HG02571 (cell line): ENCODE measurements around the gene ARHGEF4.

Experiments used
- ATAC-seq: cut with Tn5 transposase; IDR thresholded peaks from one replicate; pipeline ENCODE4 v1.9.1; 2021; ENCODE audit warnings: mild to moderate bottlenecking, moderate library complexity; ENCODE audit not compliant: unreplicated experiment

Gene ARHGEF4

DNA sequence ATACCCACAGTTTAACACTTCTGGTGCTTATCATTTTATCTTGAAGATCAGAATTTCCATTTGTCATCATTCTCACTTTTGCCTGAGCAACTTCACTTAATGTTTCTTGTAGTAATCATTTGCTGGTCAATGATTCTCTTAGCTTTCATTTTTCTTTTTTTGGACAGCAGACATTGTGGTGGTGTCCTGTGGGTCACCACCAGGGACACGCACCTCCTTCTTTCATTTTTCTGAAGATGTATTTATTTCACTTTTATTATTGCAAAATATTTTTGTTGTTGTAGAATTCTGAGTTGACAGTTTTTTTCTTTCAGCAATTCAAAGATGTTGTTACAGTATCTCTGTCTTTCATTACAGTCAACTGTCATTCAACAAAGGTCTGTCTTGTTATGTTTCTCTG is 172.3 kb downstream of the ARHGEF4 start:
- ATAC-seq, result no peak

DNA sequence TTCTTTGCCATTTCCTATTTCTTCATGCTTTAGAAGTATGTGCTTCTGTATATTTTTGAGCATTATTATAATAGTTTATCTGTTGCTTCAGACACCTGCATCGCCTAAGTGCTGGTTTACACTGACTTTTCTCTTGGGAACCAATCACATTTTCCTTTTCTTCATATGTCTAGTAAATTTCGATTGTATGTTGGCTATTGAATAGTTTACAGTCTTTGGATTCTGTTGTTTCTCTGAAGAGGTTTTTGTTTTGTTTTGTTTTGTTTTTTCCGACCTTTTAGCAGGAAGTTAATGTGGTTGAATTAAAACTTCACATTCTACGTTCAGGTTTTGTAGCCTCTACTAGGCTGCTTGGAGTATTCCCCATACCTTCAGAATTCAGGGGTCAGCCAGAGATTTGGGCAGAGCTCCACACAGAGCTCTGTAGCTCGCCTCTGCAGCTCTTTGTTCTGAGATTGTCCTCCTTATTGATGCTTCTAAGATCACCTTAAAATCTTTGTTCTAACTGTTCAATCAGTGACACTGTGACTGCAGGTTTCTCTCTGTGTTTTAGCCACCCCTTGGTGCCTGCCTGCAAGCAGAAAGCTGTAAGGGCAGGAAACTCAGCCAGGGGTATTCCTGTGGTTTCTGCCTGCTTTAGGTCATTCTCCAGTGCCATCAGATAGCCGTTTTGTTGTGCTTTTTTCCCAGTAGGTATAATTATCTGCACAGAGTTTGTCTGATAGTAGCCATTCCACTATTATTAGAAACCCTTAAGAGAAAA is 173.2 kb downstream of the ARHGEF4 start:
- no peak for ATAC-seq

DNA sequence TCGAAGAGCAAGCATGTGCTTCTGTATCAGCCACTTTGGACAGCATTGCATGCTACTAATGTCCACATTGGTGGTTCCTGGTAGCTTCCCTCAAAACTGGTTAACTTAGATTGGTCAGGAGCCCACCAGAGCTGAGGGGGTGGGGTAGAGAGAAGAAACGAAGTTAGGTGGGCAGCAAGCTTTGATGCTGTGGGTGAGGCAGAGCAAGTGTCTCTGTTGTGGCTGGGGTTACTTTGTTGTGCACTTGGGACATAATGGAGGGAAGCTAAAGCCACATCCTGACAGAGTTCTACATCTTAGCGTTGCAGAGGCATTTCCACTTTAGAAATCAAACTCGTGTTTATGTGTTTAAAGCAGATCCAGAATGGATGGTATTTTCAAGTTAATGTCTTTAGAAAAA is 173.9 kb downstream of the ARHGEF4 start:
- ATAC-seq, result no peak

DNA sequence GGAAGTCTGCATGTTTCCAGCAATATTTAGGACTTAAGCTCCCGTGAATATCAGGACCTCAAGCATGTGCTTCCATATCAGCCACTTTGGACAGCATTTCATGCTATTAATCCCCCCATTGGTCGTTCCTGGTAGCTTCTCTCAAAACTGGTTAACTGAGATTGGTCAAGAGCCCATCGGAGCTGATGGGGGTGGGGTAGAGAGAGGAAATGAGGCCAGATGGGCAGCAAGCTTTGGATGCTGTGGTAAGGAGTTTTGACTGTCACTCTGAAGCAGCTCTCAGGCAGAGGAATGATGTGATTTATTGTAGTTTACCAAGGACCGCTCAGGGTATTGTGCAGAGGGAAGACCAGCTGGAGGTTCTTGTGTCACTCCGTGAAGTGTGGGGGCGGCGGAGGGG is 174.8 kb downstream of the ARHGEF4 start:
- no peak for ATAC-seq

DNA sequence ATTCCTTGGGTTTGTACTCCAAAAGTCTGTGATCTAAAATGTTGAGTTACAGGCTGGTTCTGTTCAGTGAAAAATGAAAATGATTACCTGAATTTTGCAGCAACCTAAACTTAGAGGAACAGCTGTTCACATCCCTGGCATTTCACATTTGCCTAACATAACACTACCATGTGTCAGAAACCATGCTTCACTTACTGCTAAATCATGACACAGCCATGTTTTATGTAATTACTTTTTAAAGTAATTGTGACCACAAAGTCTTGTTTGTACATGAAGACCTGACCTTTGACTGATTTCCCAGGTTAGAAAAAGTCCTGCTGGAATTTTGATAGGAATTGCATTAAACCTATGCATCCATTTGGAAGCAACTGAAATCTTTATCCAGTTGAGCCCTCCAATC is 177.4 kb downstream of the ARHGEF4 start:
- ATAC-seq, result no peak

DNA sequence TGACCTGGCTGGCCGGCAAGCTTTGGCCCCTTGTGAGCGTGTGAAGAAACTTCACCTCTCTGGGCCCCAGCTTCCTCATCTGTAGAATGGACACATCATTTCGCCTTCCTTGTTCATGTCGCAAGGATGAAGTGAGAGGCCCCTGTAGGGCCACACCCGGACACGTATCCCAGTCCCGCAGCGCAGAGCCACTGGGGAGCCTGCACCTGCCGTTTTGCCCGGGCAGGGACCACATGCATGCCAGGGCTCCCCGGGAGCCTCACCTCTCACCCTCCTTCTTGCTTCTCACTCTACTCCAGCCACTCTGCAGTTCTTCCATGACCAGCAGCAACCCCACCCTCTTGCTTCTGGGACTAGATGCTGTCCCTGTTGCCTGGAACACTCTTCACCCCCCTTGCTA is 179.1 kb downstream of the ARHGEF4 start:
- ATAC-seq, result no peak

DNA sequence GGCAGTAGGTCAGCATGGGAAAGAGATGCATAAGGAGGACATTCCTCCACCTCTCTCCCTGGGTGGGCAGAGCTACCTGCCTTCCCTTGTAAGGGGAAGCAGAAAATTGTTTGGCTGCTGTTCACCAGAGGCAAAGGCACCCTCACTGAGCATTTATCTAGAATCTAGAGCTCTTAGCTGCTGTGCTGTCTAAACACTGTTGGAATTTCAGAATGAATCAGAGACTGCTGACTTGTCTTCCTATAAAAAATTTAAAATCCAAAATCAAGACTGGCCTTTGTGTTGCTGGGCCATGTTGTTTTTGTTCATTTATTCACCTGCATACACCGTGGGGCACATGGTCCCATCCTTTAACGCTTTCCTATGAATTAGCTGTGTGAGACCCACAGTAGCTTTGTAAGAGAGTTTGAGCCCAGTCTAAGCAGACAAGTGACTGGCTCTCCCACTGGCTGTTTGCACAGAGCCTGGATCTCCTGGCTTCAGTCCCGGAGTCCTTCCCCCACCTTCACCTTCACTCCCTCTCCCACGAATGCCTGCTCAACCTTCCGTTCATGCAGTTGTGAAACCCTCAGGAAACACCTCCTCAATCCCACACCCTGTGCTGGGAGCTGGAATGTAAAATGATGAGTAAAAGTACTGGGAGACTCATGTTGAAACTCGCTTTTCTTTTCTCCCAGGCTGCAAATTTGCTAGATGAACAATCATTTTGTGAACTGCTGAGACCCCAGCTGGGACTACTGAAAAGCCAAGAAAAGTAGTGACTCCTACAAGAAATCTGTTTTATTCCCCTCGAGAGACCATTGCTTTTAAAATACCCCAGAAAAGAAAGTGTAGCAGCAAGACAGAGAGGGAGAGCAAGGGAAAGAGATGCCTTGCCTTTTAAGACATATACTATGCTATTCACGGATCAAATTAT is 180.4 kb downstream of the ARHGEF4 start:
- ATAC-seq, result no peak

DNA sequence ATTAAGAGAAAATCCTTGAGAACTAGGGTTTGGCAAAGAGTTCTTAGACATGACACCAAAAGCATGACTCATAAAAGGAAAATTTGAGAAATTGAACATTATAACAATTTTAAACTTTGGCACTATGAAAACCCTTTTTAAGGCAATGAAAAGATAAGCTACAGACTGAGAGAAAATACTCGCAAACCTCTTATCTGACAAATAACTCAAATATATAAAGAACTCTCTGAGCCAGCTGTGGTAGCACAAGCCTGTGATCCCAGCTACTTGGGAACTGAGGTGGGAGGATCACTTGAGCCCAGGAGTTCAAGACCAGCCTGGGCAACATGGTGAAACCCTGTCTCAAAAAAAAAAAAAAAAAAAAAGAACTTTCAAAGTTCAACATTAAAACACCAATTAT is 186.0 kb downstream of the ARHGEF4 start:
- ATAC-seq, result no peak

DNA sequence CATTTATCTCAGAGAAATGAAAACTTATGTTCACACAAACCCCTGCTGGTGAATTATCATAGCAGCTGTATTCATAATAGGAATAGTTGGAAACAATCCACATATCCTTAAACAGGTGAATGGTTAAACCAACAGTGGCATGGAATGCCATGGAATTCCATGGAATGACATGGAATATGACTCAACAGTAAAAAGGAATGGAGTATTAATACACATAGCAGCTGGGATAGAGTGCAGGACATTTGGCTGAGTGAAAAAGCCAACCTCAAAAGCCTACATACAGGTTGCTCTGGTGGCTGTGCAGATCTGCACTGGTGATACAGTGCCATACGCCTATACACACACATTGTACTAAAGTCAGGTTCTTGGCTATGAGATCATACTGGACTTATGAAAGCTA is 187.0 kb downstream of the ARHGEF4 start:
- no peak for ATAC-seq

DNA sequence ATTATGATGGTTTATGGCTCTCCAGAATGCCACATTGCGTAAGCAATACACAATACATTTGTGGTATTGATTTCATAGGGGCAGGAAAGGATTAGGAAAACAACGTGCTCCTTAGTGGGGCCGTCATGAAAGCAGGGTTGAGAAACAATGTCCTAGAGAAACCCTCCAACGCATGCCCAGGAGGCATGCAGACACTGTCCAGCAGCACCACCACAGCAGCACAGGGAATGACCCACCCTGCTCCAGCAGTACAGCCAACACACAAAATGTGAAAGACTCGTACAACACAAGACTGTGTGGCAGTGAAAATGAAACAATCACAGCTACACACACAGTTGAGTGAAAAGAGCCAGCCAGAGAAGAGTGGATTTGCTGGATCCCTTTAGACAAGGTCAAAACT is 190.2 kb downstream of the ARHGEF4 start:
- no peak for ATAC-seq

DNA sequence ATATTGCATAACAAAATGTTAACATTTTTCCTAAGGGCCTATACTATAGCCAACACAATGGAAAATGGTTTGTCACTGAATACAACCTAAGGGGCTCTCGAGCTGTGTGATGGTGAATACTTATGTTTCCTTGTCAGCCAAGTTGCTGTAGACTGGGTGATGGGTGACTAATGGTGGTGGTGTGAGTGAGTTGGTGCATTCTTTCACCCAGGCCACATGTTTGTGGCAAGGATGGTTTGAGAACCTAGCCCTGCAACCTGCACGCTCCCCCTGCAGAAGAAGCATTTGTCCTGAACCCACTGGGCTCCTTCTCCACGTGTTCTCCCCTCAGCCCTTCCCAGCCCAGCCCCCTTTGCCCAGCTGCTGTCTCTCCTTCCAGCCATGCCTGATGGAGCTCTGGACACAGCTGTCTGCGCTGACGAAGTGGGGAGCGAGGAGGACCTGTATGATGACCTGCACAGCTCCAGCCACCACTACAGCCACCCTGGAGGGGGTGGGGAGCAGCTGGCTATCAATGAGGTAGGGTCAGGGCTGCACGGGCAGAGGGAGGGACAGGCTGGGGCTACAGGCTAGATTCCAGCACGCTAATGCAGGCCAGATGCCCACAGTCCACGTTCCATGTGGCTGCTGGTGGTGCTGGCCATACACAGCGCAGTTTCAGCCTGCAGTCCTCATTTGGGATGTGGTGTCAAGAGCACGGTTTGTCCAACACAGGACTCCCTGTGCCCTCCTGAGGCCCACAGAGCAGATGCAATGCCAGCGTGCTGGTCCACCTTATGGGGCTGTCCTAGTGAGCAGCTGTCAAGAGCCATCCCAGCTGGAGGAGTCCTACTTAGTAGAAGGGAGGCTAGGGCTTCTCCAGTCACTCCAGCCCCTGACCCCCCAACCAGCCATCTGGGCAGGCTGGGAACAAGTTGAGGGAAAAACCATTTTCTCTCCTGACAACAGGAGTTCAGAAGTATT is 191.1 kb downstream of the ARHGEF4 start:
- no peak for ATAC-seq

DNA sequence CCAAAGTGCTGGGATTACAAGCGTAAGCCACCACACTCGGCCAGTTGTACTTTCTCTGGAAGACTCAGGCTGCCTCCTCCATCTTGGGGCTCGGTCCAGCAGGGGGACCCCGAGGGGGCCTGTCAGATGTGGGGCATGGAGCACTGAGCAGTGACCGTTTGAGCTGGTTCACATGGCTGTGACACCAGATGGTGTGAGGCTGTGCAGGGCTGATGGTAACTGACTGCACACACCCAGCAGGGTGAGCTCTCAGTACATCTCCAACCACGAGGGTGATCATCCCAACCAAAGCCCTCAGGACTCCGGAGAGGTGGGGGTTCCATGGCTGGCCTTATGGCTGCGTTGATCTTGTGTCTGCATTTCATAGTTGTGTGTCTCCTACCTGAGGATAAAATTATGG is 193.1 kb downstream of the ARHGEF4 start:
- ATAC-seq, result no peak

DNA sequence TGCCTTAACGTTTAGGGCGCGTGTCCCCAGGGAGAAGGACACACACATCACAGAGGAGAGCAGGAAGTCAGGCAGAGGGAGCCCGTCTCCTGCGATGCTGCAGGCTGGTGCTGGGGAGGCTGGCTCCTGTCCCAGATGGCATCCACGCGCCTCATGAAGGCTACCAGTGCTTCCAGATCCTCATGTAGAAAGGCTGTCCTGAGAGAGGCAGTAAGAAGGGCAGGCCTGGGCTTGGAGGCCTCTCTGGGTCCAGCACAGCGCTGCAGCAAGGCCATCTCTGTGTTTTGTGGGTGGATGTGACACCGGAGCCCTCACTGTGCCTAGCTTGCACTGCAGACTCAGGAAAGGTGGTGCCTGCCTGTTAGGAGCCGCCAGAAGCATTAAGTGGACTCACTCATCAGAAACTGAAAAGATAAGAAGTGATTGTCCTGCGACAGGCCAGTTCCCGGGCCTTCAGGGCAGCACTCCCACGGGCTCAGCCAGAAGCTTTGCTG is 193.8 kb downstream of the ARHGEF4 start:
- no peak for ATAC-seq

DNA sequence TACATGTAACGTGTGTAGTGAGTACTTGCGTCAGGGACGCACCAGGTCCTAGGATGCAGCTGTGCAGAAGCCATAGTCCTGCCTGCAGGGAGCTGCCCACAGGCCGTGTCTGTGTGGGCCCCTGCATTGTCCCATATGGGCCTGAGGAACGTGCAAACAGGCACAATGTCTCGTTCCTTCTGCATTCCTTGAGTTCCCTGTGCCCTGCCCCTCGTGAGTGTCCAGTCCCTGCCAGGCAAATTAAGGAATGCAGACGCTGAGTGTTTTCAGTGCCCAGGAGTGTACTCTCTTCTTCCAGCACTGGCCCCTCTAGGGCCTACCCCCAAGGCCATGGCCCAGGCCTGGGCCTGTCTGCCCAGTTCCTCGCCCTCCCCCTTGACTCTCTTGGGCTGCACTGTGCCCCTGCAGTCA is 194.7 kb downstream of the ARHGEF4 start:
- no peak for ATAC-seq

DNA sequence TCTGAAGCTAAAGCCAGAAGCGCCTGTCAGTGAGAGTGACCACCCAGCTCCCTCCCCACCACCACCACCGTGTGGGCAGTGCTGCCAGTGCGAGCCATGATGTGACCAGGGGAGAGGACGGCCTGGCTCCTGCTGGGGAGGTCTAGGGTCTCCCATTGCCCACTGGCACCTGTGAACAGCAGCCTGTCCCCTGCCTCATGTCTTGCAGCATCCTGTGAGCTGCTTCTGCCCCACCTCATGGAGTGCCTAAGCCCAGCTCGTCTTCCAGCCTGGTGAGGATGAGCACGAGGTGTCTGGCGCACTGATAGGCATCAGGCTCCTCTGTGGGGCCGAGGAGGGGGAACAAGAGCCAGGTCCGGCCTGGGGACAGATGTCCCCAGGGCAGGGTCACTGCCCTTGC is 195.2 kb downstream of the ARHGEF4 start:
- ATAC-seq, result no peak

DNA sequence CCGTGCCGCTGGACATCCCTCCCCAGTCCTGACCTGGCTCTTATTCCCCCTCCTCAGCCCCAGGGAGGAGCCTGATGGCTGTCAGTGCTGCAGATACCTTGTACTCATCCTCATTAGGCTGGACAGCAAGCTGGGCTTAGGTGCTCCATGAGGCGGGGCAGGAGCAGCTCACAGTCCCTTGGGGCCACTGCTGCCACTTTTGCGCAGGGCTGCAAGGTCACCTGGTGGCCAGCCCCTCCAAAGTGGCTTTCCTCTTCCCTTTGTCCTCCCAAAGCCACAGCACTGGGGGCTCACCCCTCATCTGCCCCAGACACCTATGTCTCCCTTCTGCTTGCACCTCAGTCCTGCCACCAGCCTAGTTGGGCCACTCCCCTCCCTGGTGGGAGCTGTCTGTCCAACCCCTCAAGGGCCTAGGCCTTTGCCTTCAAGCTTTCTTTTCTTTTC is 195.7 kb downstream of the ARHGEF4 start:
- ATAC-seq, result no peak

DNA sequence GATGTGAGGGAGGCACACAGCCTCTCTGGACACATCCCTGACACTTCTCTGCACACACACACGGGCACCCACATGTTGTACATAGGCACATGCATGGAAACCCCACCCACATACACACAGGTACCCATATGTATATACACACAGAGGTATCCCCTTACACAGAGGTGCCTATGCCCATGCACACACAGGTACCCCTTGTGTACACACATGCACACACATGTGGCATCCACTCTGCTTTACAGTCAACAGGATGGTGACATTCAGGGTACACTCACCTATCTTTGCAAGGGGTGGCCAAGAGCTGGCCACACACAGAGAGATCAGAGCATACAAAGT is 197.0 kb downstream of the ARHGEF4 start:
- no peak for ATAC-seq

DNA sequence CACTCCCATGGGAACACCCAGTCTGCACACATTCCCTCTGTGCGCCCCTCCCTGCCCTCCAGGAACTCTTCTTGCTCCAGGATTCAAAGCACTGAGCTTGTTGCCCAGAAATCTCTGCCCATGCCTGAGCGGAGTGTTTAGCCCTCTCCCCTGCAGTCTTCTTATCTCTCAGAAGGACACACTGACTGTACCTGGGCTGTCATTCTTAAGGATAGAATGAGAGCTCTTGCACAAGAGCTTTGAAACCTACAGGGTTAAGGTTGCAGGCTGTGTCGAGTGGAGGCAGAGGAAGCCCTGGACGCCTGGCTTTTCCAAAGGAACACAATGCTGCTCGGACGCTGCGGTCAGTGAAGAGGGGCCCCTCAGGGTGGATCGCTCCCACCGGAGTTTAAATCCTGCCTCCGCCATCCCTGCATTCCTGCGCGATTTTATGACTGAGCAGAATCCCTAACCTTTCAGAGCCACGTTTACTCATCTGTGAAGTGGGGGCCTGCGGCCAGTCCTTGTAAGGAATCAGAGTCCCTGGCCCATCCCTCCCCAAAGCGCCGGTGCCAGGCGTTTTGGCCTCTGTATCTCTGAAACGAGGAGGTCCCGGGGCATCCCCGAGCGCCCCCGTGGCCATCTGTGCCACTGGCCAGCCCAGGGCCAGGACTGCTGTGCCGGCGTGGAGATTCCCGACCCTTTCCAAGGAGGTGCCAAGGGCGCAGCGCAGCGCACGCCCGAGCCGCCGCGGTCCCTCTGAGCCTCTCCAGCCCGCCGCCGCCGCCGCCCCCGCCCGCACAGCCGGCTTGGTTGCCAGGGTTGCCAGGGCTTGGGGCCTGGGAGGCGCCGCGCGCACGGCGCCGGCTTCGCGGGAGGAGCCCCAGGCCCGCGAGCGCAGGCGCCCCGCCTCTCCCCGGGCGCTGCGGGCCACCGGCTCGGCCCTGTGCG is 197.7 kb downstream of the ARHGEF4 start:
- no peak for ATAC-seq

DNA sequence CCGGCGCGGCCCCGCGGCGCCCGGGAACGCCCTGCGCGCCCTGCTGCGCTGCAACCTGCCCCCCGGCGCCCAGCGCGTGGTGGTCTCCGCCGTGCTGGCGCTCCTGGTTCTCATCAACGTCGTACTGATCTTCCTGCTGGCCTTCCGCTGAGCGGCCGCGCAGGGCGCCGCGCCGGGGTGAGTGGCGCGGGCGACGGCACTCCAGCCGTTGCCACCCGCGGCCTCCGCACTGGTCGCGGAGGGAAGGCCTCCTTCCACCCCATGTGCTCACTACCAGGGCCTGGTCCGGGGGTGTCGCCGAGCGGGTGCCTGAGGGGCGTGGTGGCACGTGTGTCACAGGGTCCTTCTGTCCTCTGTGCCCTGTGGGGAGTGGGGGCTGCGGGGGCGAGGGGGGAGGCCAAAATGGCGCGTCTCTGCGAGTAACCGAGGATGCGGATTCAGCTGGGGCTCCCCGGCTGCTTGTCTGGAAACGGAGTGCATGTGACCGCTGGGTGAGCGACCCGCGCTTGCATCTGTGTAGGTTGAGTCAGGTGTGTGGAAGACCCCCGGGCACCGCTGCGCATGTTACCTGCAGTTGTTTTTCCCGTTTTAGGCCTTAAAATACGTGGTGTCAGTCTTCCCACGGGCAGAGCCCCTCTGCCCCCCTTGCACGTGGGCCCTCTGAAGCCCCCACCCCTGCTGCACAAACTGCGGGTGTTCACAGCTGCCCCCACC is 198.6 kb downstream of the ARHGEF4 start:
- no peak for ATAC-seq
